Hypothalamus (tissue), 51 donors: ENCODE data around the gene CNTNAP5.
"Not testable (repeated sequence)": the region's sequence is repeated elsewhere in the genome, so short reads cannot be mapped to it uniquely, and the experiment has no call there.

ENCODE experiments used
- DNase-seq, 51 donors: peaks; one replicate each; lab custom pipeline; 2025; lab: John Stamatoyannopoulos, UW

Gene CNTNAP5

GRCh38 chr2:124316881-124317605 is 292.0 kb downstream of the CNTNAP5 start:
- no peak for DNase-seq

DNA sequence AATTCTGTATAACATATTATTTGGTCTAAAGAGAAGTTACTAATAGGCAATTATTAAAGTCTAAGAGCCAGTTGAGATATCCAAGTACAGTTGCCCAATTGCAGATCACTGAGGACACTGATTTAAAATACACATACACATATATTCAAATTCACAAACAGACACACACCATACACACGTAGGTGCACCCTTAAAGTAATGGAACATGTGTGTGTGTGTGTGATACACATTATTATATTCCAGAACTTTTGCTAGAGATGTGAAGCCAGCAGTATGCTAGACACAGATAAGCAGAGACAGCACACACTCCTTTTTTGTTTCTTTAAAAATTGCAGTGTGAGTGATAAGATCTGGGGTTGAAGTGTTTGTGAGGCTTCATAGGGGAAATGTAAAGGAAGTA is 292.5 kb downstream of the CNTNAP5 start:
- no peak for DNase-seq

DNA sequence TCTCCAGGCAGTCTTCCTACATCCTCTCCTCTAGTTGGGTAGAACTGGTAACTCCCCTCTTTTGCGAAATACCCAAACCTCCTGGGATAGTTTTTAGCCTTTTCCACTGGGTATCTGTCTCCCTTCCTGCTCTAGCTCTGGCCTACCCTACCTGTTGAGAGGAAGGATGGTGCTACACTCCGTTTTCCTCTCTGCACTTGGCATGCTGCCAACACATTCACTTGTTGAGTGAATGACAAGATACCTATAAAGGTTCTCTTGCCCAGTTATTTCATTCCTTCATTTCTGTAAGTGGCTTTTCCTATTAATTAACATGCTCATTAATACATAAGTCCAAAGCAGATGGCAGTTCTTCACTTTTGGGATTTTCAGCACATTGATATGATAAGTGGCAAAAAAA is 293.8 kb downstream of the CNTNAP5 start:
- DNase-seq, result no peak

DNA sequence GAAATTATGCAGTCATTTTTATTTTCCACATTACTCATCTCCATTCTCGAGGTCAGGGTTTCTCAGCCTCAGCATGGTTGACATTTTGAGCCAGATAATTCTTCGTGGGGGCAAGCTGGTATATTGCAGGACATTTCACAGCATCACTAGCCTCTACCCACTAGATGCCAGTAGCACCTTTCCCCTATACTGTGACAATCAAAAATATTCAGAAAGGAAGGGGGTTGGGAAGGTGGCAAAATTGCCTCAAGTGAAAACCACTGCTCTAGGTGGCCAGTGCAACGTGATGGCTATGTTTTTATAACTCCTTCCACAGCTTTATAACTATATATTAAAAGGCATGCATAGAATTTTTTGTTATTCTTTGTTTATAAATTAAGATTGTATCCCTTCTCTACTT is 294.5 kb downstream of the CNTNAP5 start:
- DNase-seq, result no peak

DNA sequence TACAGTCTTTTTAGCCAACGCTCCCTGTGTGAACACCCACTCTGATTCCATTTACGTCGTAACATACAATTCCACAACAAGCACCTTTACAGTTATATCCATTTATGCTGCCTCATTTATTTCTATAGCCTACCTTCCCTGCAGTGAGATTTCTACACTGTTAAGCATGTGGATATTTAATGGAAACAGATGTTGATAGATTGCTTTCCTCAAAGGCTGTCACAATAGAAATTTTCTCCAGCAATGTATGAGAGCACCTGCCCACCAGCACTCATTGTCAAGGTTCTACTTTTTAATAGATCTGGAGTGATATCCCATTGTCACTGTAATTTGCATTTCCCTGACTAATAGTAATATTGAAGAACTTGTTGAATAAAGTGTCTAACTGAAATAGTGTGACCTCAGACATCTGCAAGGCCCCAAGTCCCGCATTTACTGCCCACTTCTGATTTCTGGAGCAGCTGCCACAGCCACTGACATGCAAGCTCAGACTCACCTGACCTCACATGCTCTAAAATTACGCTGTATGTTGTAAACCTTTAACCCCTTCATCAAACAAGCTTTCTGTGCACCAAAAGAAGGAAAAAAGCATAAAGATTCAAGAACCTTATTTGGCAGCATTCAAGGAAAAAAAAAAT is 295.1 kb downstream of the CNTNAP5 start:
- DNase-seq, result no peak

GRCh38 chr2:124323321-124323720 is 298.2 kb downstream of the CNTNAP5 start:
- peak in 1 of 51 donors; percentile 18 for DNase-seq

- DNase-seq, result no peak
Measured at GRCh38 chr2:124325667-124326440, 300.8 kb downstream of the CNTNAP5 start.

DNA sequence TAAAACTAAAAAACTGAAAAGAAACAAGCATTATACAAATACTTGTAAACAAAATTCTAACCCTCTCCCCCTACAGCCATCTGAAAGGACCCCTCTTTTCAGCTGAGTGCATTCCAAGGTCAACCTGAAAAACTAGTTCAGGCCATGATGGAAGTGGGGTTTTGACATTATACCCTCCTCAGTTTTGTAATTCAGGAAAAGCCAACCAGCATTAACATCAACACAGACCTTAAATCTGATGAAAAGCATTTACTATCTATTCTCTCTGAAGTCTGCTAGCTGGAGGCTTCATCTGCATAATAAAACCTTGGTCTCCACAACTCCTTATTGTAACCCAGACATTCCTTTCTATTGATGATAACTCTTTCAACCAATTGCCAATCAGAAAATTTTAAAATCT is 302.2 kb downstream of the CNTNAP5 start:
- no peak for DNase-seq

- DNase-seq, result no peak
Measured at GRCh38 chr2:124328397-124328796, 303.3 kb downstream of the CNTNAP5 start.

GRCh38 chr2:124333784-124334183 is 308.7 kb downstream of the CNTNAP5 start:
- DNase-seq, result no peak

DNA sequence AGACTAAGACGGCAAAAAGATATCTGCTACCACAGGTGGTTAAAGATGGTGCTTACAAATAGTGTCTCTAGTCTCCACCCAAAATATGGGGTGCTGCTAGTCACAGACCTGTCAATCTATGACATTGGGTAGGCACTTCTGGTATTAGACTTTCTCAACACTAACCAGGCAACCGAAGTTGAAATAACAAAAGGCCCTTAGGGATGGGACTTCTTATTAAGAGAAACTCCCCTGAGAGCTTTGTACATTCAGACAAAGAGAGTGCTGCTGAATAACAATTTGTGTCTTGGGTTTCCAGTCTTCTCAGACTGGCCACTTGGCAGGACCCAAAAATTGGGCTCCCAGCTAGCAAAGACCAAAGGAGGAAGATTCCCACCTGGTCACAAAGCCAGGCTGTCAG is 310.0 kb downstream of the CNTNAP5 start:
- DNase-seq, result no peak

- no peak for DNase-seq
Measured at GRCh38 chr2:124339709-124340108, 314.6 kb downstream of the CNTNAP5 start.

GRCh38 chr2:124343827-124344498 is 318.9 kb downstream of the CNTNAP5 start:
- DNase-seq, result no peak

GRCh38 chr2:124347209-124347608 is 322.1 kb downstream of the CNTNAP5 start:
- no peak for DNase-seq

GRCh38 chr2:124353656-124354055 is 328.6 kb downstream of the CNTNAP5 start:
- DNase-seq, result no peak

DNA sequence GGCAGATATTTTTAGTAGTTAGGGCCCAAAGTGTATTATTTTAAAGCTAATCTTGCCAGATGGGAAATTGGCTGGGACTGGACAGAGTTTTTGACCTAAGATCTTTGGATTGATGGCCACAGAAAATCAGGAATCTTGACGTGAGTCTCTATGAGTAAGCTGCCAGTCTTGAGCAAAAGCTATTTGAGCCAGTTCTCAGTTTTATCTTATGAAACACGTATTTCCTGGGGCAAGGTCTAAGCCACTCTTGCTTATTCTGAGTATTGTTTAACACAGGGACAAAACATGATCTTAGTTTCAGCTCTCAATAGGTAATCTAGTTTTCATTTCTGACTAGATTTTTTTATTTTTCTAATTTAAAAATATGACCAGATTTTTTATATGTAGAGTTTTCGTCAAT is 329.4 kb downstream of the CNTNAP5 start:
- no peak for DNase-seq

DNA sequence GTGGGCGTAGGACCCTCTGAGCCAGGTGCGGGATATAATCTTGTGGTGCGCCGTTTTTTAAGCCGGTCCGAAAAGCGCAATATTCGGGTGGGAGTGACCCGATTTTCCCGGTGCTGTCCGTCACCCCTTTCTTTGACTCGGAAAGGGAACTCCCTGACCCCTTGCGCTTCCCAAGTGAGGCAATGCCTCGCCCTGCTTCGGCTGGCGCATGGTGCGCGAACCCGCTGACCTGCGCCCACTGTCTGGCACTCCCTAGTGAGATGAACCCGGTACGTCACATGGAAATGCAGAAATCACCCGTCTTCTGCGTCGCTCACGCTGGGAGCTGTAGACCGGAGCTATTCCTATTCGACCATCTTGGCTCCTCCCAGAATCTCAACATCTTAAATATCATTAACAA is 336.9 kb downstream of the CNTNAP5 start:
- not testable (repeated sequence) for DNase-seq

GRCh38 chr2:124369181-124369580 is 344.1 kb downstream of the CNTNAP5 start:
- no peak for DNase-seq

- no peak for DNase-seq
Measured at GRCh38 chr2:124380221-124380749, 355.2 kb downstream of the CNTNAP5 start.

DNA sequence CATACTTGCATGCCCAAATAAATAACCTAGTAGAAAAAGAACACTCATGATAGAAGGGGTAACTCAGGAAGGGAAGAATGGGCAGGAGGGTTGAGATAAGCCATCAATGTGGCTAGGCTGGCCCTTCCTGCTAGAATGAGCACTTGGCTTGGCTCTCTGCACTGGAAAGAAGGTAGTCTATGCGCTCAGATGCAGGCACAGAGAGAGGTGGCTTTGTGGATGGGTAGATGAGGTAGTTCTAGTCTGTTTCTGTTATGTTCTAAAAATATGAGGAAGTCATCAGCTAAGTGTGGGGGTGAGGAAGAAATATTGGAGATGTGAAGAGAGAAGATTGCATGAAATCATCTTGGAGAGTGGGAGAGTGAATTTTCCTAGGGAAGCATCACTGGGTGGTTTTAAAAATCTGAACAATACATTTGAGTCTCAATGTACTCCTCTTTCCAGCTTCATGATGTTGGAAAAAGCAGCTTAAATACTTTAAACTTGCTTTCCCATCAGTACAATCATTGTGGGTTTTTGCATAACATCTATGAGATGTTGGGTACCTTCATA is 357.1 kb downstream of the CNTNAP5 start:
- DNase-seq, result peak in 1 of 51 donors; percentile 25

DNA sequence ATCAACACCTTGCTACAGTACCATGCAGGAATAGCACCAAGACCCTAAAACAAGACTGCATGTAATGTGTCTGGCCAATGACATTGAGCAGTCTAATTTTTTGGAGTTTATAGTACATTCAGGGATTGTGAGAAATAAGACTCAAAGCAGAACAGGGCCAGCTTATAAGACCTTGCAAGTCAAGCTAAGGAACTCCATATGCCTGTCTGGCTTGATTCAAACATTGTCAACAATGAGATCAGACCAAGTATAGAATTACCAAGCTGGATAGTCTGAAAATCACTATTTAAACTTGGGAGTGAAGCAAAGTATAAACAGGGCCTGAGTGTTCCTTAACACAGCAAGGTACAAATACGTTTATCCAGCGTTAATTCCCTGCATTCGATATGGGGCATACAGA is 370.9 kb downstream of the CNTNAP5 start:
- DNase-seq, result no peak
